HCT116 (cell line): ENCODE results near the gene CTCFL. TPM values are rescaled to one million over a fixed set of nuclear protein-coding genes. Genes with fewer than 3 reads are reported as not detected.

Experiments used
- ATAC-seq: fragments of 200-7000 bp; cut with Tn5 transposase; 2 replicates; pipeline ENCODE4 v1.9.1; 2020; ENCODE audit warnings: mild to moderate bottlenecking, moderate library complexity
- BruUV-seq: library from RNA; stranded (reverse); fragments of 400-500 nt; replicated peaks from 2 replicates; lab custom pipeline; 2021; lab: Mats Ljungman, UMichigan
- CTCF ChIA-PET: fragments of 300-600 bp; sonication (Branson Sonifier 250); formaldehyde crosslinking; loops from one replicate; lab custom pipeline; 2021; ENCODE audit warnings: antibody characterized with exemption; lab: Charles Lee
- POLR2A ChIA-PET: fragments of 300-600, 350-600 bp; sonication (Branson Sonifier 250); formaldehyde crosslinking; loops from one replicate; lab custom pipeline; 2021; ENCODE audit warnings: antibody characterized with exemption; lab: Charles Lee
- RAD21 ChIA-PET, 2 experiments: fragments of 300-600 bp; sonication (Branson Sonifier 250); formaldehyde crosslinking; loops; one replicate each; lab custom pipeline; 2023; ENCODE audit warnings: low total read pairs in 2 of 2; ENCODE audit not compliant: uncharacterized antibody in 2 of 2, unreplicated experiment in 2 of 2, low non-redundant PET in 1 of 2; lab: Charles Lee
- DNase-seq: peaks from one replicate; pipeline ENCODE4 v3.0.0-alpha.2; 2010; ENCODE audit warnings: low read depth, low spot score
- H2AFZ ChIP-seq: fragments of 200-600 bp; shearing (Covaris generic), sonication (generic); 2 replicates; pipeline ENCODE4 v1.6.1; 2017; ENCODE audit warnings: low read depth, mixed run types, mixed read lengths, antibody characterized with exemption, low read length; ENCODE audit not compliant: poor library complexity, severe bottlenecking
- H3K27ac ChIP-seq: 2 replicates; pipeline ENCODE4 v1.5.1; 2012; ENCODE audit warnings: low read depth, low read length
- H3K27me3 ChIP-seq: fragments of 200-600 bp; sonication (generic); 2 replicates; pipeline ENCODE4 v1.6.1; 2016; ENCODE audit warnings: mixed run types, low read length, mixed read lengths; ENCODE audit not compliant: insufficient read depth
- H3K36me3 ChIP-seq, 2 experiments: fragments of 200-500 bp in 1 of 2; fragments of 200-600 bp in 1 of 2; sonication (Bioruptor generic) in 1 of 2; sonication (generic) in 1 of 2; 2 replicates each; pipeline versions ENCODE4 v1.5.1 to v1.6.1; 2014 to 2016; ENCODE audit warnings: low read length in 2 of 2, inconsistent platforms in 1 of 2, mixed read lengths in 1 of 2, mixed run types in 1 of 2; ENCODE audit not compliant: insufficient read depth in 2 of 2, control insufficient read depth in 1 of 2
- H3K4me1 ChIP-seq, 2 experiments: fragments of 200-600 bp in 1 of 2; sonication (generic) in 1 of 2; 2 replicates each; pipeline versions ENCODE4 v1.5.1 to v1.6.1; 2012 to 2017; ENCODE audit warnings: low read length in 2 of 2, inconsistent platforms in 1 of 2, mild to moderate bottlenecking in 1 of 2, mixed read lengths in 1 of 2, mixed run types in 1 of 2, moderate library complexity in 1 of 2; ENCODE audit not compliant: insufficient read depth in 2 of 2, control insufficient read depth in 1 of 2
- H3K4me2 ChIP-seq: fragments of 200-600 bp; sonication (generic); 2 replicates; pipeline ENCODE4 v1.6.1; 2017; ENCODE audit warnings: mixed run types, low read length, mixed read lengths
- H3K4me3 ChIP-seq, 2 experiments: fragments of 200-600 bp in 1 of 2; sonication (generic) in 1 of 2; replicated peaks in 1 of 2; 2 replicates each; pipeline ENCODE4 v1.5.1; 2011 to 2016; ENCODE audit warnings: low read length in 2 of 2, control low read depth in 1 of 2, low read depth in 1 of 2, mild to moderate bottlenecking in 1 of 2, mixed read lengths in 1 of 2, mixed run types in 1 of 2
- H3K79me2 ChIP-seq: fragments of 200-600 bp; sonication (generic); 2 replicates; pipeline ENCODE4 v1.6.1; 2017; ENCODE audit warnings: mild to moderate bottlenecking, mixed run types, low read length, moderate library complexity, mixed read lengths; ENCODE audit not compliant: insufficient read depth
- H3K9ac ChIP-seq: fragments of 200-600 bp; sonication (generic); 2 replicates; pipeline ENCODE4 v1.6.1; 2016; ENCODE audit warnings: low read length, mixed read lengths
- H3K9me2 ChIP-seq: fragments of 200-600 bp; sonication (generic), shearing (Covaris generic); 2 replicates; pipeline ENCODE4 v1.6.1; 2017; ENCODE audit warnings: mixed run types, mild to moderate bottlenecking, moderate library complexity; ENCODE audit not compliant: insufficient read depth
- H3K9me3 ChIP-seq, 2 experiments: fragments of 200-500 bp in 1 of 2; fragments of 200-600 bp in 1 of 2; sonication (Bioruptor generic) in 1 of 2; sonication (generic) in 1 of 2; 2 replicates each; pipeline ENCODE4 v1.6.1; 2014 to 2017; ENCODE audit warnings: low read length in 2 of 2, mixed read lengths in 2 of 2, inconsistent platforms in 1 of 2, low read depth in 1 of 2, mild to moderate bottlenecking in 1 of 2, mixed run types in 1 of 2, moderate library complexity in 1 of 2; ENCODE audit not compliant: control insufficient read depth in 1 of 2, insufficient read depth in 1 of 2
- H4K20me1 ChIP-seq: fragments of 200-600 bp; sonication (generic), shearing (Covaris generic); 2 replicates; pipeline ENCODE4 v1.6.1; 2017; ENCODE audit warnings: mixed run types, mild to moderate bottlenecking, moderate library complexity; ENCODE audit not compliant: insufficient read depth
- CBX3 ChIP-seq: IDR thresholded peaks from 2 replicates; pipeline ENCODE4 v1.6.1; 2012; ENCODE audit warnings: low read depth
- CEBPB ChIP-seq: IDR thresholded peaks from 2 replicates; pipeline ENCODE4 v1.6.1; 2012; ENCODE audit warnings: low read depth
- EGR1 ChIP-seq: IDR thresholded peaks from 2 replicates; pipeline ENCODE4 v1.6.1; 2012; ENCODE audit warnings: low read depth
- ELF1 ChIP-seq: IDR thresholded peaks from 2 replicates; pipeline ENCODE4 v1.6.1; 2012; ENCODE audit warnings: low read depth, borderline replicate concordance
- FOSL1 ChIP-seq: IDR thresholded peaks from 2 replicates; pipeline ENCODE4 v1.6.1; 2012; ENCODE audit warnings: low read depth
- JUND ChIP-seq: IDR thresholded peaks from 2 replicates; pipeline ENCODE4 v1.6.1; 2012
- POLR2A ChIP-seq: IDR thresholded peaks from 2 replicates; pipeline ENCODE4 v1.7.0; 2011; ENCODE audit warnings: borderline replicate concordance; ENCODE audit not compliant: insufficient read depth, insufficient read length; ENCODE audit errors: extremely low read depth
- POLR2AphosphoS5 ChIP-seq: IDR thresholded peaks from 2 replicates; pipeline ENCODE4 v1.6.1; 2011; ENCODE audit warnings: mild to moderate bottlenecking, low read depth, low read length, moderate library complexity
- SRF ChIP-seq: IDR thresholded peaks from 2 replicates; pipeline ENCODE4 v1.6.1; 2012; ENCODE audit warnings: low read depth
- TCF7L2 ChIP-seq: IDR thresholded peaks from 2 replicates; pipeline ENCODE4 v1.7.0; 2011; ENCODE audit warnings: borderline replicate concordance, inconsistent platforms; ENCODE audit not compliant: insufficient read depth, insufficient read length; ENCODE audit errors: extremely low read depth
- intact Hi-C: fragments of 100-400 bp; cut with micrococcal nuclease; formaldehyde crosslinking; loops from 2 replicates; pipeline ENCODE4 v1.10.0; 2022
- total RNA-seq: library from RNA; stranded (reverse); gene quantifications from one replicate; pipeline ENCODE4 v1.2.1, GENCODE V29; 2021; ENCODE audit not compliant: unreplicated experiment
- TF ChIP-seq, protein P1 (sequence below): IDR thresholded peaks from 2 replicates; pipeline ENCODE4 v1.6.1; 2012
- TF ChIP-seq, protein P2 (sequence below): IDR thresholded peaks from 2 replicates; pipeline ENCODE4 v1.6.1; 2011; ENCODE audit warnings: mild to moderate bottlenecking, low read length, moderate library complexity; ENCODE audit not compliant: insufficient replicate concordance; ENCODE audit errors: extremely low read depth
- TF ChIP-seq, protein P3 (sequence below), 3 experiments: fragments of 200-600 bp in 1 of 3; sonication (generic) in 1 of 3; IDR thresholded peaks in 2 of 3; conservative IDR thresholded peaks in 1 of 3; 2 replicates each; pipeline ENCODE4 v1.5.1; 2012 to 2017; ENCODE audit warnings: low read depth in 2 of 3, low read length in 2 of 3, antibody characterized with exemption in 1 of 3, borderline replicate concordance in 1 of 3, control low read depth in 1 of 3, mild to moderate bottlenecking in 1 of 3, mixed read lengths in 1 of 3, mixed run types in 1 of 3, moderate library complexity in 1 of 3; ENCODE audit not compliant: insufficient read depth in 1 of 3

Gene CTCFL
- total RNA-seq, 1 experiment from 2014 or later: 0.34 TPM

DNA sequence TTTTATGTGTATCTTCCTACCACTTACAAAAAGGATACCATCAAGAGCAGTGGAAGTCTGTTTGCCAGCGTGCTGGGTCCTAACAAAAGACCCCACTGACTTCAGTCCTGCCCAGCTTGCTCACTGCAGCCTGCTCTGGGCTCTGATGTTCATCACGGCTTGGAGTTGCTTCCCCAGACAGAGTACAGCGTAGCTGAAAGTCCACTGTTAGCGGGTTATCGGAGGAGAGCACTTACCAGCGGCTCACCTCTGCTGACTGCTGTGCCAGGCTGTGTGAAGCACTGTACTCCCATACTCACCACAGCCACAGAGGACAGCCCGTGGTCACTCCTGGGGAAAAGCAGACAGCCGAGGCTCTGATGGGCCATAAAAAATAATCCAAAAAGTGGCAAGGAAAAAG is 40.2 kb downstream of the CTCFL start:
- no TSS peak for BruUV-seq
- Histone ChIP-seq H3K27me3 (no peaks in the 10 kb centered on the region), H3K79me2 (no peaks in the 10 kb centered on the region), H3K36me3 (no peaks in the 10 kb centered on the region), H3K4me2 (no peak overlapping the region), H3K9me3 (no peaks in the 10 kb centered on the region), H3K9me2 (no peaks in the 10 kb centered on the region), H3K4me1 (0 out of 4 replicates have a peak, but pooled peaks cover 0 to 2% of the 10 kb centered on the region in 2 experiments), H4K20me1 (no peaks in the 10 kb centered on the region), H3K4me3 (no peak overlapping the region), H3K9ac (no peak overlapping the region), H3K27ac (no peak overlapping the region), H2AFZ (no peak overlapping the region)
- ATAC-seq (no peak), DNase-seq (no peak)
- intact Hi-C loops: no loop called here
- CTCF ChIA-PET: no interaction called here
- RAD21 ChIA-PET: no interaction called here
- no peak for TF ChIP-seq EGR1
- POLR2A ChIA-PET: no interaction called here

DNA sequence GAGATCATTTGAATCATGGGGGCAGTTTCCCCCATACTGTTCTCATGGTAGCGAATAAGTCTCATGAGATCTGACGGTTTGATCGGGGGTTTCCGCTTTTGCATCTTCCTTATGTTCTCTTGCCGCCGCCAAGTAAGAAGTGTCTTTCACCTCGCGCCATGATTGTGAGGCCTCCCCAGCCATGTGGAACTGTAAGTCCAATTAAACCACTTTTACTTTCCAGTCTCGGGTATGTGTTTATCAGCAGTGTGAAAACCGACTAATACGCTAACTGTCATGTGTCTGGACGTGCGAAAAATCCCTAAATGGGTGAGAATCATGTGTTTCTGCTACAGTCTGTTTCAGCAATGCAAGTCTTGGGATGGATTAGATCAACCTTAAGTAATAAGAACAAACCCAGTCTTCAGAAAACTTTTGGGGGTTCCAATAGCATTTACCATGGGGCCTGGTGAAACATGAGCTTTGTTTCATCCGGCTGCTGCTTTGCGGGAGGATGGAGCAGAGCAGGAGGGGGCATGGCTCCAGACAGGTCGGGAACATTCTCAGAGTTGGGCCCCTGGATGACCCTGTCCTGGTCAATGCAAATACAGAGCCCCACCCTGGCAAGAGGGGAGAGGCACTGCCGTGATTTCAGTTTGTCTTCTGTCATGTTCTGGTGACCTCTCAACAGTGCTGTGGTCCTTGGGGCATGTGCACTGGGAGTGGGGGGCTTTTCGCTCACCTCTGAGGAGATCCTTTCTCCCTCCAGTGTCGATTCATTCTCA is 41.5 kb downstream of the CTCFL start:
- ChIA-PET POLR2A (no interaction called here), CTCF (no interaction called here), RAD21 (no interaction called here)
- Histone ChIP-seq H3K4me2 (no peak overlapping the region), H3K9ac (no peak overlapping the region), H3K4me3 (no peak overlapping the region), H3K4me1 (no peaks in the 10 kb centered on the region), H3K9me3 (no peaks in the 10 kb centered on the region), H3K27ac (no peak overlapping the region), H3K79me2 (no peaks in the 10 kb centered on the region), H2AFZ (no peak overlapping the region), H4K20me1 (no peaks in the 10 kb centered on the region), H3K27me3 (no peaks in the 10 kb centered on the region), H3K36me3 (no peaks in the 10 kb centered on the region), H3K9me2 (no peaks in the 10 kb centered on the region)
- intact Hi-C loops: no loop called here
- ATAC-seq: no peak
- DNase-seq: no peak
- BruUV-seq: no TSS peak
- TF ChIP-seq, protein P1, sequence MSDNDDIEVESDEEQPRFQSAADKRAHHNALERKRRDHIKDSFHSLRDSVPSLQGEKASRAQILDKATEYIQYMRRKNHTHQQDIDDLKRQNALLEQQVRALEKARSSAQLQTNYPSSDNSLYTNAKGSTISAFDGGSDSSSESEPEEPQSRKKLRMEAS: no peak
- no peak for TF ChIP-seq POLR2A
- TF ChIP-seq FOSL1: no peak
- no peak for TF ChIP-seq CEBPB
- no peak for TF ChIP-seq CBX3
- TF ChIP-seq ELF1: no peak
- TF ChIP-seq JUND: no peak
- TF ChIP-seq, protein P2, sequence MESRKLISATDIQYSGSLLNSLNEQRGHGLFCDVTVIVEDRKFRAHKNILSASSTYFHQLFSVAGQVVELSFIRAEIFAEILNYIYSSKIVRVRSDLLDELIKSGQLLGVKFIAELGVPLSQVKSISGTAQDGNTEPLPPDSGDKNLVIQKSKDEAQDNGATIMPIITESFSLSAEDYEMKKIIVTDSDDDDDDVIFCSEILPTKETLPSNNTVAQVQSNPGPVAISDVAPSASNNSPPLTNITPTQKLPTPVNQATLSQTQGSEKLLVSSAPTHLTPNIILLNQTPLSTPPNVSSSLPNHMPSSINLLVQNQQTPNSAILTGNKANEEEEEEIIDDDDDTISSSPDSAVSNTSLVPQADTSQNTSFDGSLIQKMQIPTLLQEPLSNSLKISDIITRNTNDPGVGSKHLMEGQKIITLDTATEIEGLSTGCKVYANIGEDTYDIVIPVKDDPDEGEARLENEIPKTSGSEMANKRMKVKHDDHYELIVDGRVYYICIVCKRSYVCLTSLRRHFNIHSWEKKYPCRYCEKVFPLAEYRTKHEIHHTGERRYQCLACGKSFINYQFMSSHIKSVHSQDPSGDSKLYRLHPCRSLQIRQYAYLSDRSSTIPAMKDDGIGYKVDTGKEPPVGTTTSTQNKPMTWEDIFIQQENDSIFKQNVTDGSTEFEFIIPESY: no peak
- no peak for TF ChIP-seq TCF7L2
- TF ChIP-seq EGR1: no peak
- no peak for TF ChIP-seq SRF
- TF ChIP-seq POLR2AphosphoS5: no peak
- TF ChIP-seq, protein P3, sequence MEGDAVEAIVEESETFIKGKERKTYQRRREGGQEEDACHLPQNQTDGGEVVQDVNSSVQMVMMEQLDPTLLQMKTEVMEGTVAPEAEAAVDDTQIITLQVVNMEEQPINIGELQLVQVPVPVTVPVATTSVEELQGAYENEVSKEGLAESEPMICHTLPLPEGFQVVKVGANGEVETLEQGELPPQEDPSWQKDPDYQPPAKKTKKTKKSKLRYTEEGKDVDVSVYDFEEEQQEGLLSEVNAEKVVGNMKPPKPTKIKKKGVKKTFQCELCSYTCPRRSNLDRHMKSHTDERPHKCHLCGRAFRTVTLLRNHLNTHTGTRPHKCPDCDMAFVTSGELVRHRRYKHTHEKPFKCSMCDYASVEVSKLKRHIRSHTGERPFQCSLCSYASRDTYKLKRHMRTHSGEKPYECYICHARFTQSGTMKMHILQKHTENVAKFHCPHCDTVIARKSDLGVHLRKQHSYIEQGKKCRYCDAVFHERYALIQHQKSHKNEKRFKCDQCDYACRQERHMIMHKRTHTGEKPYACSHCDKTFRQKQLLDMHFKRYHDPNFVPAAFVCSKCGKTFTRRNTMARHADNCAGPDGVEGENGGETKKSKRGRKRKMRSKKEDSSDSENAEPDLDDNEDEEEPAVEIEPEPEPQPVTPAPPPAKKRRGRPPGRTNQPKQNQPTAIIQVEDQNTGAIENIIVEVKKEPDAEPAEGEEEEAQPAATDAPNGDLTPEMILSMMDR (IDR thresholded peaks at IDR 0.05 in 2 of 3, conservative IDR thresholded peaks at IDR 0.05 in 1 of 3; ENCODE audit: borderline replicate concordance in 1 of 3, insufficient read depth in 1 of 3, low read depth in 2 of 3, low read length in 2 of 3): no peak
